HG03097 (cell line): ENCODE measurements around the gene NOA1.
"Not testable (repeated sequence)": the region's sequence is repeated elsewhere in the genome, so short reads cannot be mapped to it uniquely, and the experiment has no call there.

Experiments used
- ATAC-seq: cut with Tn5 transposase; IDR thresholded peaks from one replicate; pipeline ENCODE4 v1.9.1; 2021; ENCODE audit not compliant: unreplicated experiment, low FRiP score

The NOA1 gene

GRCh38 chr4:56959100-56959499 is 18.3 kb downstream of the NOA1 start:
- ATAC-seq = no peak

- ATAC-seq = no peak
These were observed 19.3 kb downstream of the NOA1 start for GRCh38 chr4:56958111-56958517.

DNA sequence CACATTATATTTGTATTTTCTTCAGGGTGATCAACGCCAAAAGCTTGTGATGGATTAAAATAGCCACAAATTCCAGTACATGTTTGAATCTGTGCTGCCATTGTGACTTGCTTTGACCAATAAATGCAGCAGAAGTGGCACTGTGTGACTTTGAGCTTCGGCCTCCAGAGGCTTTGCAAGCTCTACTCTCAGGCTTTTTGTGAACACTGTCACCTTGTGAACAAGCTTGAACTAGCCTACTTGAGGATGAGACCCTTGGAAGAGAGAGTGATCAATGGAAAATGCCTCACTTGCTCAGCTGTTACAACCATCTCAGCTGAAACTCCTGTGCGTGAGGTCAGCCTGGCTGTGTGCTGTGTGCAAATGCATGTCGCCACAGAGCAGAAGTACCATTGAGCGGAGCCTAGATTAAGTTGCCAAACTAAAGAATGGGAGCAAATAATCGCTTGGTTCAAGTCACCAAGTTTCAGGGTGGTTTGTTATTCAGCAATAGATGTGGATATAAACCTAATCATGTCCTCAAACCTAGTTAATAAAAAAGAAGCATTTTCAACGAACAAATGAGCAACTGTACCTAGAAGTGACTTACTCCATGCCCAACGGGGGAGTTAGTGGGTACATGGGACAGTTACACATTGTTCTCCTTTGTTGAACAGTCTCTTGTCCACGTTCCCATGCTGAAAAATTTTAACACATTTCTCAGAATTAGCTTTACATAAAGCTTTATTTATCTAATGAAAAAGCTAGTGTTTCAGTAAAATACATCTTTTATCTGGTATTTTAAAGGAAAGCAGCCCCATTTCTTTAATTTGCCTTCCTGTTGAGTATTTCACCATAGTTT is 23.5 kb downstream of the NOA1 start:
- no peak for ATAC-seq

- no peak for ATAC-seq
These were observed 36.0 kb downstream of the NOA1 start for GRCh38 chr4:56941403-56941802.

DNA sequence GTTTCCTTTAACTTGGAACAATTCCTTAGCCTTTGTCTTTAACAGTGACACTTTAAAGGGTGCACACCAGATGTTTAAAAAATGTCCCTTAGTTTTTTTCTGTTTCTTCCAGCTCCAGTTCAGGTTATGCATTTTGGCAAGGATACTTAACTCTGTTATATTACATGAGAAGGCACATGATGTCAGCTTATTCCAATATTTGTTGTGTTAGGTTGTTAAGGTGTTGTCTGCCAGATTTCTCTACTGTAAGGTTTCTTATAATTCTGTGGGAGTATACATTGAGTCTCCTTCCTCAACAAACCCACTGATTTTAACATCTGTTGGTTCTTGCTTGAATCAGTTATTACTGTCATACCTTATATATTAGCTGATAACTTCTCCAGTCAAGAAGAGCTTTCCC is 36.4 kb downstream of the NOA1 start:
- no peak for ATAC-seq

DNA sequence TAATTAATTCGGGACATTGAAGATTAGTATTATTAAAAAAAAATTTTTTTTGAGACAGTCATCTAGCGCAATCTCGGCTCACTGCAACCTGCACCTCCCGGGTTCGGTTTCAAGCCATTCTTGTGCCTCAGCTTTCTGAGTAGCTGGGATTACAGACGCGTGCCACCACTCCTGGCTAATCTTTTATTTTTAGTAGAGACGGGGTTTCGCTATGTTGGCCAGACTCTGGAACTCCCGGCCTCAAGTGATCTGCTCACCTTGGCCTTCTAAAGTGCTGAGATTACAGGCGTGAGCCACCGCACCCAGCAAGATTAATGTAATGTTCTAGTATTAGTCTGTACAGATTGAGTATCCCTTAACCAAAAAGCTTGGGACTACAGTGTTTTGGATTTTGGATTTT is 37.0 kb downstream of the NOA1 start:
- no peak for ATAC-seq

DNA sequence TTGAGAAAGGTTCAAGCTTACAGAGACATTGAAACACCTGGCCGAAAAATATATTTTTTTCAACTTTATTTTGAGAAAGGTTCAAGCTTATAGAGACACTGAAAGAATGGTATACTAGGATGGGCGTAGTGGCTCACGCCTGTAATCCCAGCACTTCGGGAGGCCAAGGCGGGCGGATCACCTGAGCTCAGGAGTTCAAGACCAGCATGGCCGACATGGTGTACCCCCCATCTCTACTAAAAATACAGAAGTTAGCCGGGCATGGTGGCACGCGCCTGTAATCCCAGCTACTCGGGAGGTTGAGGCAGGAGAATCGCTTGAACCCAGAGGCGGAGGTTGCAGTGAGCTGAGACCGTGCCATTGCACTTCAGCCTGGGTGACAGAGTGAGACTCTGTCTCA is 37.6 kb downstream of the NOA1 start:
- not testable (repeated sequence) for ATAC-seq

DNA sequence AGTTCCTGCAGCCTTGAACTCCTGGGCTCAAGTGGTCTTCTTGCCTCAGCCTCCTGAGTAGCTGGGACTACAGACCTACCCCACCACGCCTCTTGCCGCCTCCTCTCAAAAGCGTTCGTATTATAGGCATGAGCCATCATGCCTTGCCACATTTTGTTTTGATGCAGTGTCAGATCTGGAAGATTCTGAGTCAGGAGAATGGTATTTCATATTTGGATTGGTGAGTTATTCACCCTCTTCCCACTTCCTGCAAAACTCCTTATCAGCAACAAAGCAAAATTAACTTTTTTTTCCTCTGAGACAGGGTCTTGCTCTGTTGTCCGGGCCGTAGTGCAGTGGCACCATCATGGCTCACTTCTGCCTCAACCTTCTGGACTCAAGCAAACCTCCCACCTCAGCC is 40.1 kb downstream of the NOA1 start:
- ATAC-seq = no peak

DNA sequence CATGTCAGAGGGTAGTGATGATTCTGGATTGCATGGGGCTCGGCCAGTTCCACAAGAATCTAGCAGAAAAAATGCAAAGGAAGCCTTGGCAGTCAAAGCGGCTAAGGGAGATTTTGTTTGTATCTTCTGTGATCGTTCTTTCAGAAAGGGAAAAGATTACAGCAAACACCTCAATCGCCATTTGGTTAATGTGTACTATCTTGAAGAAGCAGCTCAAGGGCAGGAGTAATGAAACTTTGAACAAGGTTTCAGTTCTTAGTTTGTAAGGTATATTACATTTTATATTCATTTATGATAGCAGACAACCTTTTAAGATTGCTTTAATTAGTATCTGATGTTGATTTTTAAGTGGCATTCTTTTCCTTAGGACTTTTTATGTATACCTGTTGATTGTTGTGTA is 45.5 kb downstream of the NOA1 start:
- no peak for ATAC-seq

DNA sequence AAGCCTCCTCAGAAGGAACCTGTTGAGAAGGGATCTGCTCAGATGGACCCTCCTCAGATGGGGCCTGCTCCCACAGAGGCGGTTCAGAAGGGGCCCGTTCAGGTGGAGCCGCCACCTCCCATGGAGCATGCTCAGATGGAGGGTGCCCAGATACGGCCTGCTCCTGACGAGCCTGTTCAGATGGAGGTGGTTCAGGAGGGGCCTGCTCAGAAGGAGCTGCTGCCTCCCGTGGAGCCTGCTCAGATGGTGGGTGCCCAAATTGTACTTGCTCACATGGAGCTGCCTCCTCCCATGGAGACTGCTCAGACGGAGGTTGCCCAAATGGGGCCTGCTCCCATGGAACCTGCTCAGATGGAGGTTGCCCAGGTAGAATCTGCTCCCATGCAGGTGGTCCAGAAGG is 46.8 kb downstream of the NOA1 start:
- ATAC-seq = no peak

DNA sequence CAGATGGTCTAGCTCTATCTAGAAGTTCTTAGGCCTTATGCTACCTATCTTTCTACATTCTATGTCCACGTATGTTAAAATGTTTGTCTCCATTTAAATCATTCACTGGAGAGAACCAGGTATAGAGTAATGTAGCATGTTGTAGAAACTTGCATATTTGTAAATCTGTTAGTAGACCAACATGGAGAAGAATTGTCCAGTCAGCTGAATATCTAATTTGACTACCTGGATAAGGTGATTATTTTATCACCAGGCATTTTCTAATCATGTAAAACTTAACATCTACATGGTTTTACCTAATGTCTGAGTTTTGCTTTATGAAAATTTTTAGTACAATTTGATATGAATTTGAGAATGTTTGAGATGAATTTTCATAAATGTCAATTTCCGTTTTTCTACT is 50.2 kb downstream of the NOA1 start:
- no peak for ATAC-seq

GRCh38 chr4:56914977-56915376 is 62.4 kb downstream of the NOA1 start:
- not testable (repeated sequence) for ATAC-seq

DNA sequence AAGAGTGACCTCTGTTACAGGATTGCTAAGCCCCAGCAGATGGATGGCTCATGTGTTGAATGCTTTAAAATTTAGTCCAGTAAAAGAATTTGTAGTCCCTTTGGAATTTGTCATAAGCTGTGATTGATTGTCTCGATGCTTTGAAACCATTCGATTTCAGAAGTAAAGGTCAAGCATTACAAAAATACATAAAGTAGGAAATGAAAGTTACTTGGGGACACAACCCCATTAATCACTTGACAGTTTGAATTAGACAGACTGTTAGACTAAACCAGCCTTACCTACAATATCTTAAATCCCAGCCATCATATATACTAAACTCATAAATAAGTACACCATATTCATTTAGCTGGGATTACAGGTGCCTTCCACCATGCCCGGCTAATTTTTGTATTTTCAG is 63.1 kb downstream of the NOA1 start:
- ATAC-seq = no peak
